HCT116 (cell line): ENCODE measurements around the gene TMEM50A.
"Not testable (repeated sequence)": the region's sequence is repeated elsewhere in the genome, so short reads cannot be mapped to it uniquely, and the experiment has no call there.

Experiments used
- ELF1 ChIP-seq: IDR thresholded peaks from 2 replicates; pipeline ENCODE4 v1.6.1; 2012; ENCODE audit warnings: low read depth, borderline replicate concordance
- POLR2A ChIP-seq: IDR thresholded peaks from 2 replicates; pipeline ENCODE4 v1.7.0; 2011; ENCODE audit warnings: borderline replicate concordance; ENCODE audit not compliant: insufficient read depth, insufficient read length; ENCODE audit errors: extremely low read depth
- POLR2AphosphoS5 ChIP-seq: IDR thresholded peaks from 2 replicates; pipeline ENCODE4 v1.6.1; 2011; ENCODE audit warnings: mild to moderate bottlenecking, low read depth, low read length, moderate library complexity
- SRF ChIP-seq: IDR thresholded peaks from 2 replicates; pipeline ENCODE4 v1.6.1; 2012; ENCODE audit warnings: low read depth
- ZNF274 ChIP-seq: fragments of 200-500 bp; sonication (Bioruptor generic); IDR thresholded peaks from 2 replicates; pipeline ENCODE4 v1.6.1; 2014; ENCODE audit warnings: mild to moderate bottlenecking, low read depth, low read length, inconsistent platforms
- TF ChIP-seq, protein P1 (sequence below), 3 experiments: fragments of 200-600 bp in 1 of 3; sonication (generic) in 1 of 3; IDR thresholded peaks in 2 of 3; conservative IDR thresholded peaks in 1 of 3; 2 replicates each; pipeline ENCODE4 v1.5.1; 2012 to 2017; ENCODE audit warnings: low read depth in 2 of 3, low read length in 2 of 3, antibody characterized with exemption in 1 of 3, borderline replicate concordance in 1 of 3, control low read depth in 1 of 3, mild to moderate bottlenecking in 1 of 3, mixed read lengths in 1 of 3, mixed run types in 1 of 3, moderate library complexity in 1 of 3; ENCODE audit not compliant: insufficient read depth in 1 of 3
- TF ChIP-seq, protein P2 (sequence below): IDR thresholded peaks from 2 replicates; pipeline ENCODE4 v1.6.1; 2012; ENCODE audit warnings: low read depth

DNA sequence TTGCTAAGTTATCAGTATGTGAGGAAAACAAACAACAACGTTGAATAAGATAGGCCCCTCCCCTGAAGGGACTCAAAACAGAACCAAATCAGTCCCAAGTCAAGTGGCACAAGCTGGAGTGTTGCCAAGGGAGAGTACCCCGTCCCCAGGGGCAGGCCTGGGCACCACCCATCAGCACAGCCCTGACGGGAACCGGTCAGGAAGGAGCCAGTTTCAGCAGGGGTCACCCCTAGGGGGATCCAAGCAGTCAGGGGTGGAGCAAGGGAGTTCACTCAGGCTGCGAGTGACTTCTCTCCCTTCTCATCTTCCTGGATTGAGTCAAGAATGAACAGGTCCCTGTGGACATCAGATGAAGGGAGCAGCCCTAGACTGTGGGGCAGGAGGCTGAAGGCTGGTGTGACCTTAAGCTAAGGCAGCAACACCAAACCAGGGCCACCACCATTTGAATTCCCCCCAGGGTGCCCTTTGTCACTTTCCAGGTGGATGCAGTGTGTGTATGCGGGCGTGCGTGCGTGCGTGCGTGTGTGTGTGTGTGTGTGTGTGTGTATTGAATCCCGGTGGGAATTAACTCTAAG, 67.7 kb downstream of the TMEM50A start:
- TF ChIP-seq ZNF274, POLR2A, SRF, POLR2AphosphoS5, ELF1: not testable (repeated sequence)
- TF ChIP-seq, protein P1, sequence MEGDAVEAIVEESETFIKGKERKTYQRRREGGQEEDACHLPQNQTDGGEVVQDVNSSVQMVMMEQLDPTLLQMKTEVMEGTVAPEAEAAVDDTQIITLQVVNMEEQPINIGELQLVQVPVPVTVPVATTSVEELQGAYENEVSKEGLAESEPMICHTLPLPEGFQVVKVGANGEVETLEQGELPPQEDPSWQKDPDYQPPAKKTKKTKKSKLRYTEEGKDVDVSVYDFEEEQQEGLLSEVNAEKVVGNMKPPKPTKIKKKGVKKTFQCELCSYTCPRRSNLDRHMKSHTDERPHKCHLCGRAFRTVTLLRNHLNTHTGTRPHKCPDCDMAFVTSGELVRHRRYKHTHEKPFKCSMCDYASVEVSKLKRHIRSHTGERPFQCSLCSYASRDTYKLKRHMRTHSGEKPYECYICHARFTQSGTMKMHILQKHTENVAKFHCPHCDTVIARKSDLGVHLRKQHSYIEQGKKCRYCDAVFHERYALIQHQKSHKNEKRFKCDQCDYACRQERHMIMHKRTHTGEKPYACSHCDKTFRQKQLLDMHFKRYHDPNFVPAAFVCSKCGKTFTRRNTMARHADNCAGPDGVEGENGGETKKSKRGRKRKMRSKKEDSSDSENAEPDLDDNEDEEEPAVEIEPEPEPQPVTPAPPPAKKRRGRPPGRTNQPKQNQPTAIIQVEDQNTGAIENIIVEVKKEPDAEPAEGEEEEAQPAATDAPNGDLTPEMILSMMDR (IDR thresholded peaks at IDR 0.05 in 2 of 3, conservative IDR thresholded peaks at IDR 0.05 in 1 of 3; ENCODE audit: borderline replicate concordance in 1 of 3, insufficient read depth in 1 of 3, low read depth in 2 of 3, low read length in 2 of 3) = not testable (repeated sequence)
- TF ChIP-seq, protein P2, sequence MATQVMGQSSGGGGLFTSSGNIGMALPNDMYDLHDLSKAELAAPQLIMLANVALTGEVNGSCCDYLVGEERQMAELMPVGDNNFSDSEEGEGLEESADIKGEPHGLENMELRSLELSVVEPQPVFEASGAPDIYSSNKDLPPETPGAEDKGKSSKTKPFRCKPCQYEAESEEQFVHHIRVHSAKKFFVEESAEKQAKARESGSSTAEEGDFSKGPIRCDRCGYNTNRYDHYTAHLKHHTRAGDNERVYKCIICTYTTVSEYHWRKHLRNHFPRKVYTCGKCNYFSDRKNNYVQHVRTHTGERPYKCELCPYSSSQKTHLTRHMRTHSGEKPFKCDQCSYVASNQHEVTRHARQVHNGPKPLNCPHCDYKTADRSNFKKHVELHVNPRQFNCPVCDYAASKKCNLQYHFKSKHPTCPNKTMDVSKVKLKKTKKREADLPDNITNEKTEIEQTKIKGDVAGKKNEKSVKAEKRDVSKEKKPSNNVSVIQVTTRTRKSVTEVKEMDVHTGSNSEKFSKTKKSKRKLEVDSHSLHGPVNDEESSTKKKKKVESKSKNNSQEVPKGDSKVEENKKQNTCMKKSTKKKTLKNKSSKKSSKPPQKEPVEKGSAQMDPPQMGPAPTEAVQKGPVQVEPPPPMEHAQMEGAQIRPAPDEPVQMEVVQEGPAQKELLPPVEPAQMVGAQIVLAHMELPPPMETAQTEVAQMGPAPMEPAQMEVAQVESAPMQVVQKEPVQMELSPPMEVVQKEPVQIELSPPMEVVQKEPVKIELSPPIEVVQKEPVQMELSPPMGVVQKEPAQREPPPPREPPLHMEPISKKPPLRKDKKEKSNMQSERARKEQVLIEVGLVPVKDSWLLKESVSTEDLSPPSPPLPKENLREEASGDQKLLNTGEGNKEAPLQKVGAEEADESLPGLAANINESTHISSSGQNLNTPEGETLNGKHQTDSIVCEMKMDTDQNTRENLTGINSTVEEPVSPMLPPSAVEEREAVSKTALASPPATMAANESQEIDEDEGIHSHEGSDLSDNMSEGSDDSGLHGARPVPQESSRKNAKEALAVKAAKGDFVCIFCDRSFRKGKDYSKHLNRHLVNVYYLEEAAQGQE = not testable (repeated sequence)
